SK-N-MC (cell line): ENCODE data around the gene CD52.

Experiments used
- EZH2 ChIP-seq: fragments of 200-600 bp; sonication (generic); IDR thresholded peaks from one replicate; pipeline ENCODE4 v1.6.1; 2017; ENCODE audit warnings: antibody characterized with exemption
- FOXP2 ChIP-seq: optimal IDR thresholded peaks from 2 replicates; pipeline ENCODE3; 2011; ENCODE audit warnings: mild to moderate bottlenecking, moderate library complexity; ENCODE audit not compliant: insufficient read depth; ENCODE audit errors: extremely low read length, control extremely low read depth
- POLR2AphosphoS5 ChIP-seq: IDR thresholded peaks from 2 replicates; pipeline ENCODE4 v1.6.1; 2012; ENCODE audit warnings: mild to moderate bottlenecking, low read depth, low read length, borderline replicate concordance

DNA sequence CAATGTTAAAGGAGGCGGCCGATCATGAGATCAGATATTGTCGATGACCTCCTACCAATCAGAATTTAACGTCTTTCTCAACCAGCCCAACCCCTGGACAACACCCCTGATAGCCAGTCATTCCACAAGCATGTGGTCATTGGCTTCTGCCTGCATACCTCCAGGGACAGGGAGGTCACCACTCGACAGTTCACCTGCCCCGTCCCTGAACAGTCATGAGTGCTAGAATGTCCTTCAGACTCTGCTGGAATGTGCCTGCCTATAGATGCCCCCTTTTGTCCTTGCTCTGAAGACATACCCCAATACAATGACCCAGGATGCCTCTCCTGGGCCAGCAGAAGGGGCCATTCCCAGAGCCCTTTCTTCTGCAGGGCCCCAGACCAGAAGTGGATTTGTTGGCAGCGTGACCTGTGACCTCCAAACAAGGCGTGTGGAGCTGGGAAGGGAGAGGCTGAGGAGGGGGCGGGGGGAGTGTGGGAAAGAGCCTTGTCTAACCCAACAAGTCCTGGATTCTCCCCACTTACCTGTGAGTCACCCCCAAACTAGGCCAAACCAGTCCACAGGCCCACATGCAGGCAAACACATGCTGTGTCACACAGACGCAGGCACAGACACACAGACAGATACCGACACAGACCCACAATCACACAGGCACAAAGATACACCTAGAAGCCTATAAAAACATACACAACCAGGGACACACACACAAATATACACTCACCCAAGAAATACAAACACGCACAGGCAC is 34.0 kb downstream of the CD52 start:
- TF ChIP-seq POLR2AphosphoS5 (no peak), EZH2 (no peak), FOXP2 (no peak)
